Kasumi-1 (cell line): ENCODE results near the gene ZNF185.
A peak's percentile ranks its signal among the peaks of the same experiment; 100 is the strongest.

Source experiments
- DNase-seq, 2 experiments: peaks; one replicate each; lab custom pipeline; 2025; lab: John Stamatoyannopoulos, UW

The ZNF185 gene

DNA sequence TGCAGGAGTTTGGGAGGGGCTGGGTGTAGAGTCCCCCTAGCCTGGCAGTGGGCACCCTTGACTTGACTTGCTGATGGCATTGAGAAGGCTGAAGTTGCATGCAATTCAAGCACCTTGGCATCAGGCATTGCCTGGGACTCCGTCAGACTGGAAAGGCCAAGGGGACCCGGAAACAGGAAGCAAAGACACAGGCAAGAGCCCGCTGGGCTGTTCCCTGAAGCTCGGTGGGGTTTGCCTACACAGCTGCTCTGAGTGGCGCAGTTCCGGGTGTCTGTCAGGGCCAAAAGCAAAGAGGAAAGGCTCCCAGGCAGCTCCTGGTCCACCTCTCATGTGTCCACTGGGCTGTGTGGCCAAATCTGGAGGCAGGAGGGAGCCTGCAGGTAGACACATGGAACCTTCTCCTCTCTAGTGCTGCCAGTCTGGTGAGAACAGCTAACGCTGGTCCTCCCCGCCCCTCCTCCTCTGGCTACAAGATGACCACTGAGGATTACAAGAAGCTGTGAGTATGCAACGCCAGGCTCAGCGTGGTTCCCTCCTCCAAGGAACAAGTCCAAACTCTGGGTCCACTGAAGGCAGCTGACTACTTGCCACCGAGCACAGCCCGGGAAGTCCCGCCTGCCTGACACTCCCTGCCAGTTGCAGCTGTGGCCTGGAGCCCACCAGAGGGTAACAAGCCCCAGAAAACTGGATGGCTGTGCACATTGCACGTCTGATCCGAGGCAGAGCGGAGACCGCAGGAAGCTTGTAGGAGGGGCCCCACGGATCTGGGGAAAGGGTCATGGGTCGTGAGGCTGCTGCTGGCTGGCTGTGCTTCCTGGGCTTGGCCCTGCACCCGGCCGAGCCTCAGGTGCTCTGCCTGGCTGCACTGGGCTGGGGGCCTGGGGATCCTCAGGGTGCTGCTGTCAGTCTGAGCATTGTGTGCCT lies 20.1 kb downstream of the ZNF185 start:
- DNase-seq: no peak

DNA sequence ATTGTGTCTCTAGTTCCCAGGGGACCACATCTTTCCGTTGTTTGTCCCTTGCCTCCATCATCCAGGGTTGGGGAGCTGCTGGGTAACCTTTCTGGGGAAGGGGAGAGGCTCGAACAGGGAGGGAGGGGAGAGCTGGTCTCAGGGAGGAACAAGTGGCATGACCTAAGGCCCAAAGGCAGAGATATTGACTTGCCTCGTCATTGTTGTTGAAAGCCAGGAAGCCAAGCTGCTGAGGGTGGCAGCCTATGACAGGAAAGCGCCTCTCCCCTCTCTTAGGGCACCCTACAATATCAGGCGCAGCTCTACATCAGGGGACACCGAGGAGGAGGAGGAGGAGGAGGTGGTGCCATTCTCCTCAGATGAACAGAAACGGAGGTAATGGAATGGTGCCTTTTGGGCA lies 20.8 kb downstream of the ZNF185 start:
- no peak for DNase-seq

DNA sequence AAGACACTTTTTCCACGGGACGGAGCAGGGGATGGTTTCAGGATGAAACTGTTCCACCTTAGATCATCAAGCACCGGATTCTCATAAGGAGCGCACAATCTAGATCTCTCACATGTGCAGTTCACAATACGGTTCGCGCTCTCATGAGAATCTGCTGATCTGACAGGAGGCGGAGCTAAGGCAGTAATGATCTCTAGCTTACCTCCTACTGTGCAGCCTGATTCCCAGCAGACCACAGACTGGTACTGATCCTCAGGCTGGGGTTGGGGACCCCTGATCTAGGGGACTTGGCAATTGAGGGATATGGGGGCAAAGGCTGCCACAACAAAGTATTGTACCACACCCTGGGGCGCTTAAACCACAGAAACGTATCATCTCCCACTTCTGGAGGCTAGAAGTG lies 25.7 kb downstream of the ZNF185 start:
- DNase-seq: no peak

DNA sequence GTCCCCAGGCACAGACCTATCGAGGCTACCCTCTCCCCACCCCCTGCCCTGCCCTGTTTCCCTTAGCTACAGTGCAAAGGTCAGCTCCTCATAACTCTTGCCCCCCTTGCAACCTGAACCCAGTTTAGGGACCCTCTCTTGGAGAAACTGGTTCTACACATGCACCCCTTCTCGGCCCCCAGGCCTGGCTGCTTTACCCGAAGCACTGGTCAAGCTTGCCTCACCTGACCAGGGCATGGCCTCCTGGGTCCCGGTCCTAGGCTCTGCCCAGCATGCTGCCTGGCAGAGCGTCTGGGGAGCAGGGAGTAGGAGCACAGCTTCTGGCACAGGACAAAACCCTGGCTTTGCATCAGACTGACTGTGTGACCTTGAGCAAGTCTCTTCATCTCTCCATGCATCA lies 28.0 kb downstream of the ZNF185 start:
- DNase-seq: no peak

DNA sequence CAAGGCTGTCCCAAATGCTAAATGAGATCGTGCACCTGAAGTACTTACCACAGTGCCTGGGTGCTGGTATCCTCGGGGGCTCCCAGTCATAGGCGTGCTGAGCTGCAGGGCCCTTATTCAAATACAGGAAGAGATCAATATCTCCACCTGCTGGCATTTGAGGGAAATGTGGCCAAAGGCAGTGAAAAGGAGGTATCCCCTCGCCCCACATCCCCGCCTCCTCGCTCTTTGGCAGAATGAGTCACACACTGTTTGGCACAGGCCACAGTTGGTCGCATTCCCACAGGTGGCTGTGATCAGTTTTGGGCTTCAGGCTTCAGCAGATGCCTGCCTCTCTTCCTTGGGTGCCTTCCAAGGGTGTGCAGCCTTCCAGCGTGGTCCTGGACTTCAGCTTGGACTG lies 28.4 kb downstream of the ZNF185 start:
- DNase-seq: peak; percentile 53 to 57

DNA sequence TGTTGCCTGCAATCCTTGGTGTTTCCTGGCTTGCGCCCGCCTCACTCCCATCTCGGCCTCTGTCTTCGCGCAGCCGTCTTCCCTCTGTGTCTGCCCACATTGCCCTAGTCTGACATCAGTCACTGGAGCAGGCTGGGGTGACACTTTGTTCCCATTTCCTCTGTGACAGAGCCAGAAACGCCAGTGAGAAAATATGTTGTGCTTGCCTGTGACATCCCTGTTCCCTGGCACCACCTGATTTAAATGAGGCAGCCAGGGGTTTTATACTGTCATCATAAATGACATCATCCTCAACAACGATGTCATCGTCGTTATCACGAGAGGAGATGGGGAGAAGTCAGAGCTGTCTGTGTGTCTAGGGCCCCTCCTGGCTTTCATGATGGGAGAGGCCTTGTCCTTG lies 29.1 kb downstream of the ZNF185 start:
- DNase-seq: no peak

DNA sequence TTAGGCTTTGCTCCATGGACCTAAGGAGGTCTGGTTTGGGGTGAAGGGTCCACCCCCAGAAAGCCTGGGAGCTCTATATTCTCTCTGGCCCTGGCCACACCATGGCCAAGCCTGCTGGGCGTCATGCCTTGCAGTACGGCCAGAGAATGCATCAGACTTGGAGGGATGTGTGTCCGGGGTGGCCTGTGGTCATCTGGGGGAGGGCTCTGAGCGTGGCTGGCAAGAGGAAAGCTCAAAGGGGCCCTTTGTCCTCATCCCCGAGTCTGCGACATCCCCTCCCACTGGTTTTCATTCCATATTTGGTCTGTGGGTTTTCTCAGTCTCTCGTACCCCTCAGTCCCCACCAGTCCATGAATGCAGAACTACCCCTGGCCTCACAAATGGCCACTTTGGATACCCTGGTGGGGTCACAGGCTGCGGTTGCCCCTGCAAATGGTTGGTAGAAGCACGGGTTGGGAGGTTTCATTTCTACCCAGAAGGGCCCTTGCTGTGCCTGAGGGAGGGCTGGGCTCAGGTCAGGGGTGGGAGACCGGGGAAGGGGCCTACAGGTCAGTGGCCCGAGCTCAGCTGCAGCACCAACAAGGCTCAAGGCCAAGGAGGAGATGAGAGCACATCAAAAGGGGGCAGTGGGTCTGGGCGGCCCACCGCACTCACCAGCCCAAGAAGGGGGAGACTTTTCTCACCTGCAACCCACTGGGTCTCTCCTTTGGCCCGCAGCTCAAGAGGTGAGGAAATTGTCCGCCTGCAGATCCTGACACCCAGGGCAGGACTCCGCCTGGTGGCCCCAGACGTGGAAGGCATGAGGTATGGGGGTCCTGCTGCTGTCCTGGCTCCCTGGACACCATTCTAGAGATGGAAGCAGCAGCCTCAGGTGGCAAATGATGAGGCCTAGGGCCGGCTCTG lies 30.2 kb downstream of the ZNF185 start:
- DNase-seq: no peak

DNA sequence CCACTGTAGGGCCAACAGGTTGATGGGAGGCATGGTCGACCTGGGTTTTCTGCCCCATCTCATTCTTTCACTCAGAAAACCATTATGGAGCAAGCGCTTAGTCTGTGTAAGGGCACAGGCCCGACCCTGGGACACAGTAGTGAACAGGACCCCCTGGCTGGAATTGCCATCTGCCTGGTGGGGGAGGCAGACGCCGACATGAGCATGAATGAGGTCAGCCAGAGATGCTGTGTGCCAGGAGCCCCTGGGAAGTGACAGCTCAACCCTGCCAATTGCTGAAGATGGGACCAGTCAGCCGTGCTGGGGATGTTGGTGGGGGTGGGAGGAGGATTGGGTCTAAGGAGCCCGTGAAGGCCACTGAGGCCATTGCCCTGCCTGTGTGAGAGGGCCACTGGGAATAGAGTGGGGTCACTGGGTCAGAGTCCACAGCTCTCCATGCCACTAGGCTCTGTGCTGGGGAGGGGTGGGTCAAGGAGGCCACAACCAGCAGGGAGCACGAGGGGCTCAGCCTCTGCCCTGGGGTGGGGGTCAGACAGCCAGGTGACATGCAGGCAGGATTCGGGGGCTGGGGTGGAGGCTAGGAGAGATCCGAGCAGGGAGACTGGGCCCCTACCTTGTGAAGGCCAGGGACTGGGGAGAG lies 31.0 kb downstream of the ZNF185 start:
- DNase-seq: no peak

DNA sequence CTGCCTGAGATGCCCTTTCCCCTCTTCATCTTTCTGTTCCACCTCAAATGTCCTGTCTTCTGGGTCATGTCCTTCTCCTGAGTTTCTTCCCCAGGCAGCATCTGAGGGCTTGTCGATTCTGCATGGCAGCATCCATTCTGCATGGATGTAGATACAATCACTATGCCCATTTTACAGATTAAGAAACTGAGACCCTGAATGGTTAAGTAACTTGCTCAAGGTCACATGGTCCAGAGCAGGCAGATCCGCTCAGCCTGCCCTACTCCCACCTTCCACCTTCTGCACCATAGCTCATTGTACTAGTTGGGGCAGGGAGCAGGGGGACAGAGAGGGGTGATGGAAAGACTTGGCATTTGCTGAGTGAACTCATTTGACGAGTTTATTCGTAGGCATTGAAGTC lies 32.0 kb downstream of the ZNF185 start:
- no peak for DNase-seq

DNA sequence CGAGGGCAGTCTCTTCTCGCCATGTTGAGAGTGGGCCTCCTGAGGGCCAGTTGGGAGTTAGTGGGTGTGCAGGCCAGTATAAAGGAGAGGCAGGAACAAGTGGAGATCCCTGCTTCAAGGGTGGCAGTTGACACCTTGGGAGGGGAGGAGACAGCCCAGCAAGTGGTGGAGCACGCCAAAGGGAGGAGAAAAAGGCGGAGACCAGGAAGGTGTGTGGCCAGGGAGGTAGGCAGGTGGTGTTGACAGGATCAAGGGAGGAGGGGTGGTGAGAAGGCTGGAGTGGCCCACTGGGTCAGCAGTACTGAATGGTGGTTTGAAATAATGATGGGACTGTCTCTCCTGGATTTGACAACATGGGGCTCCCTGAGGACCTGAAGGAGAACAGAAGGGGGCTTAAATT lies 32.6 kb downstream of the ZNF185 start:
- DNase-seq: no peak

DNA sequence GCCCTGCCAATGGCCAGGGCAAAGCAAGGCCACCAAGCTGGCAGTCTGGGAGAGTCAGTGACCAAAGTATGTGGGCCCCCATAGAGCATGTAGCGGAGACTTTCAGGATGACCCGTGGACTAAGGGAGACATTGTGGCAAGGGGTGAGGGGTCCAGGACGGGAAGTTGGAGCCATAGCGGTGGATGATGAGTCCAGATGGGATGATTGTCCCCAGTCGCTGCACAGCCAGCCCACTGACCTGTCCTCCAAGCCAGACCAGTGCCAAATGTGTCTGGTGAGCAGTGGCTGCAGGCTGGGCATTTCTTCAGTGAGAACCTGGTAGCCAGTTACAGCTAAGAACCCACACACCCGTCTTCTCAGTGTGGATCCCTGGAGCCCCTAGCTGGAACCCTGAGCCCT lies 34.3 kb downstream of the ZNF185 start:
- DNase-seq: no peak

DNA sequence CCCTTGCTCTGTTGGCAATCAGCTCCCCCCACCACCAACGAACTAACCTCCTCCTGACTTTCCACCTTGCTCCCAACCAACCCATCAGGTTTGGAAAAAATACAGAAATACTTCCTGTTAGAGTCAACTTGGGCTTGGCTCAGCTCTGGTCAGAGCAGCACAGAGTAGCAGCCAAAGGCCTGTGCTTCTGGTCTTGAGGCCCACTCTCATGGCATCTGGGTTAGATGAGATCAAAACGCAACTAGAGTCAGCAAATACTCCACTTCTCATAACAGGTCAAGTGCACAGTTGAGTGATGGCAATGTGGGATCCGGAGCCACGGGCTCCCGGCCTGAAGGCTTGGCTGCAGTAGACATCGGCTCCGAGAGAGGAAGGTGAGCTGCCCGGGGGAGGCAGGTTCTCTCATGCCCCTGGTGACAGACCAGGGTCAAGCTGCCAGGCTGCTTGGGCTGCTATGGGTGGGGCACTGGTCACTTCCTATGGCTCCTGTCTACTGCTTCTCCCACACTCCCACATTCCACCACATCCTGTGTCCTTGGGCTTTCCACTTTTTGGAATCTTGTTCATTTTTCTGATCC lies 34.8 kb downstream of the ZNF185 start:
- no peak for DNase-seq

DNA sequence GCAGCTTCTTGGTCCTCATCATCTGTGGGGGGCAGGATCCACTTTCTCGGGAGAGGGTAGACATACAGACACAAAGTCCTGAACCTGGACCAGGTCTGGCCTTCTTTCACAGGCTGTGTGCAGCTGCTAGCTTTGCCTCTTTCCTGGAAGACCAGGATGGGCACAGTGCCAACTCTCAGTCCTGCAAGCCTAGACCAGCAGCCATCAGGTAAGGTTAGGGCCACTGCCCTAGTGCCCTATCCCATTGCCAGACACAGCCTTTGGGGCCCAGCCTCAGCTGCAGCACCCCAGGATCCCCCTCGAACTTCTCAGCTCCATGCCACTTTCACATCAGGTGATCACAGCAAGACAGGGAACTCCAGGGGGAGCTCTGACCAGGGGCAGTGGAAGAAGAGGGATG lies 38.4 kb downstream of the ZNF185 start:
- DNase-seq: no peak

DNA sequence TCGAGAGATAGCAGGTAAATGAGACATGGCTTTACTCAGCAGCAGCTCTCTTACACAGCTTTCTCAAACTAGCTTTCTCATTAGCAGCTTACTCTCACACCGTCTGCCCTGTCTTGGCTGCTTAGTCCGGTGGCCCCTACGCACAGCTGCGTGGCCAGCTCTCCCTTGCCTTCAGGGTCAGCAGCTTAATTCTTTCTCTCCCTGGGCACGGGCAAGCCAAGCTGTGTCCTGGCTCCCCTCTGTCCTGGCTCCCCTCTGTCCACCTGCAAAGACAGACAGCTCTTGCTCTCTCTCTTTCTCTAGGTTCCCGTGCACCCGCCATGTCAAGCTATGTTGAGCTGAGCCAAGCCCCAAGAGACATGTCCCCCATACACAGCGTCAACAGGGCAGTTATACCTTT lies 39.4 kb downstream of the ZNF185 start:
- no peak for DNase-seq

DNA sequence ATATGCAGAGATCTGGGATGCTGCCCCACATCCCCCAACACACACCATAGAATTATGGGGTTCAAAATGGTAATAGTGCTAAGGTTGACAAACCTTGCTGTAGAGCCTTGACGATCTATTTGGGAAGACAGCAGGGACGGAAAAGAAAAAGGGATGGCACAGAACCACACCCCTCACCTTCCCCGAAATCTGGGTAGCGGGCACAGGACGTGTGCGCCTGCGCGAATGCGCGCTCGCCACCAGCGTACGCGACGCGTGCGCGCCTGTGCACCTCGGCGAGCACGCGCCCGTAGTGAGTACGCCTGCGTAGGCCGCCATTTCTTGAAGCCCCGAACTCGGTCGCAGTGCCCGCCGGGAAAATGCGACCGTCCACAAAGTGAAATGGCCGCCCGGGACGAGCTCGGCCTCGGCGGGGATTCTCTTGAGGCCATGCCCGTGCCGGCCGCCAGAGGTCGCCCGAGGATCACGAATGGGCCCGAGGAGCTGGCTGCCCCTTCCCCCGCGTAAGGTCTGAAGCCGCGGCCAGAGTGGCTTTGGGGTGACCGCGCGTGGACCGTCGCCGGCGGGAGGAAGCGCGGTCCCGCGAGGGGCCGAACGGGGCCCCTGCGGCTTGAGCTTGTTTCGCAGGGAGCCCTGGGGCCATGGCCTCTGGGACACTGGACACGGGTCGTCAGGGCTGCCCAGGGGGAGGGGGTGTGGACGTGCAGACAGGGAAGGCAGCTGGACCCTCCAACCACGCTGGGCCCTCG lies 43.6 kb downstream of the ZNF185 start:
- peak; percentile 76 to 78 for DNase-seq

DNA sequence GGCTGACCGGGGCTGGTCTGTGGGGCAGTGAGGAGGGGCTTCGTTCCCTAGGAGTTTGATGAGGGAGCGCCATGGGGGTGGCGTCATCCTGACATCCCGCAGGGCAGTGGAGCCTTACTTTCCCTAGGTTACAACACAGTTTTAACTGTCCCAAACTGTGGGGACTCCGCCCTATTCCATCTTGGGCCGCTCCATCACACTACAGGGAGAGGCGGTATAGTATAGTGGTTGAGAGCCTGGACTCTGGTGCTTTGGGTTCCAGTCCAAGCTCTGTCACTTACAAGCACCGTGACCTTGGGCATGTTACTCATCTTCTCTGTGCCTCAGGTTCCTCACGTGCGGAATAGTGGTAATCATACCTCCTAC lies 44.2 kb downstream of the ZNF185 start:
- DNase-seq: peak in 1 of 2 experiments; percentile 1

DNA sequence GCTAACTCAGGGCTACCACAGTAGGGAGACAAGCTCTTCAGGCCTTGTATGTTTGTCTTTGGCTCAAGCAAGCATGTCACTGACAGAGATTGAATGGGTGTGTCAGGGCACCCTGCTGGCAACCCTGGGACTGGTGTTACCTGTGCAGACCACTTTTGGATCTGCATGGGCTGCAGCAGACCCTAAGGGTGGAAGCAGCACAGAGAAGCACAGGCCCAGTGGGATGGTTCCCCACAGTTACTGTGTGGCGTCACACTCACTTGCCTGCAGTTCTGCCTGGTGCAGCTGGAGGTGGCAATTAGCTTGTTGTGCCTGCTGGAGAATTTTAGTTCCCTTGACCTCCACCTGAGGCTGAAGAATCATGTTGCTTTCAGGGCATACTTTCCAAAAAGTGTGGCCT lies 46.0 kb downstream of the ZNF185 start:
- no peak for DNase-seq

DNA sequence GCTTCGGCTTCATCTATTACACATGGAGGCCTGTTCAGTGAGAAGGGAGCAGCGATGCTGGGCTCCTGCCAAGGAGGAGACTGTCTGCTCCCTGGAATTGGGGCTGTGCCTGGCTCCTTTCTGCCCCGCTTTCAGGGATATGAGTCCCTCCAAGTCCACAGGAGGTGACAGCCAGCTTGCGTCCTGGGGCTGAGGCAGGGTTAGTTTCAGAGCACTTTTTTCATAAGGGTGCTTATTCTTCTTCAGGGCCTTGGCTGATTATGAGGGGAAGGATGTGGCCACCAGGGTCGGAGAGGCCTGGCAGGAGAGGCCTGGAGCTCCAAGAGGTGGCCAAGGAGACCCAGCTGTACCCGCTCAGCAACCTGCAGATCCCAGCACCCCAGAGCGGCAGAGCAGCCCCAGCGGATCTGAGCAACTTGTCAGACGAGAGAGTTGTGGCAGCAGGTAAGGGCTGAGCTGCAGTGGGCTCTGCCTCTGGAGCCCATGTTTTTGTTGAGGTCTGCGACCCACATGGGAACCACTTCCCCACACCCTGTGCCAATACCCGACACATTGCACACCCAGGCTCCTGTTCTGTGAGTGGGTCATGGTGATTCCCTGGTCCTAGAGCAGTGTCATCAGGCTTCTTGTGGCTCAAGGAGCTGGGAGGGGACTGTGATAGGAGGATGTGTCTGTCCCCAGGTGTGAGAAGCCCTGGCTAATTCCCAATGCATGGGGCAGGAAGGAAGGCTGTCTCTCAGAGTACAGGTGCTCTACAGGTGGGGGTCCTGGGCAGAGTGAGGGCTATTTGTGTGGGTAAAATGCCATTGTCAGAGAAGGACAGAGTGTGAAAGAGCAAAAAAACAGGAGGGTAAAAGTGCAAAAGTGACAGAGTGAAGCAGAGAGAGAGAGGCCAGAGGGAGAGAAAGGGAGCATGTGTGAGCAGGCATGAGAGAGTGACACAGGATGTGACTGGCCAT lies 47.4 kb downstream of the ZNF185 start:
- no peak for DNase-seq

DNA sequence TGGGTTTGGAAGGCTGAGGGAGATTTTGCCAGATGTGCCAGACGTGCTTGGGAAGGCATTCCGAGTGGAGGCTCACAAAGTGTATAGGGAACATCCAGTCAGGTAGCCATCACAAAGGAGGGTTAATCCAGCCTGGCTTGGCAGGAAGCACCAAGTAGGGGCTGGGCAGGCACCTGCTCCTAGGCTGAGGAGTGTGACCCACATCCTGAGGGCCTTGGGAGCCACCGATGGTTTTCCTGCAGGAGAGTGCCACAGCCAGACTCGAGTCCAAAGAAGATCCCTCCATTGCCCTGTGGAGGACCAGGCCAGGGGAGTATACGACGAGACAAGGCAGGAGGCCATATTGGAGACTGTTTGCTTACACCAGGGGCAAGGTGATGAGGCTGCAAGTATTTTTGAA lies 48.8 kb downstream of the ZNF185 start:
- DNase-seq: no peak
